Sigmoid colon (tissue), 7 donors: ENCODE results near the gene PCDHGA1. TPM values are rescaled to one million over a fixed set of nuclear protein-coding genes. Genes with fewer than 3 reads are reported as not detected.

Experiments used
- DNase-seq: peaks from one replicate; pipeline ENCODE4 v3.0.0-alpha.2; 2019
- H3K27ac ChIP-seq, 4 donors: fragments of 200-600 bp; sonication (generic); one replicate each; pipeline ENCODE4 v1.5.1; 2016 to 2019; ENCODE audit warnings: mild to moderate bottlenecking in 1 of 4
- H3K27me3 ChIP-seq, 3 donors: fragments of 200-600 bp; sonication (generic); one replicate each; pipeline ENCODE4 v1.5.1; 2019; ENCODE audit warnings: mild to moderate bottlenecking in 1 of 3
- H3K36me3 ChIP-seq, 4 donors: fragments of 200-600 bp; sonication (generic); one replicate each; pipeline ENCODE4 v1.5.1; 2016 to 2019
- H3K4me1 ChIP-seq, 4 donors: fragments of 200-600 bp; sonication (generic); one replicate each; pipeline ENCODE4 v1.5.1; 2017 to 2019
- H3K4me3 ChIP-seq, 4 donors: fragments of 200-600 bp; sonication (generic); one replicate each; pipeline ENCODE4 v1.5.1; 2017 to 2019; ENCODE audit warnings: mild to moderate bottlenecking in 2 of 4, moderate library complexity in 1 of 4
- H3K9me3 ChIP-seq, 4 donors: fragments of 200-600 bp in 3 of 4; sonication (generic) in 3 of 4; one replicate each; pipeline versions ENCODE4 v1.5.1 to v1.6.1; 2013 to 2019
- CTCF ChIP-seq, 4 experiments: fragments of 450-650 bp in 3 of 4; fragments of 200-600 bp in 1 of 4; IDR thresholded peaks; one replicate each; pipeline ENCODE4 v1.5.1; 2016 to 2019; ENCODE audit warnings: antibody characterized with exemption in 4 of 4, mild to moderate bottlenecking in 3 of 4, moderate library complexity in 2 of 4
- EP300 ChIP-seq, 4 donors: sonication (generic); formaldehyde crosslinking; IDR thresholded peaks; one replicate each; pipeline ENCODE4 v1.6.1; 2017; ENCODE audit warnings: antibody characterized with exemption in 4 of 4
- POLR2A ChIP-seq, 2 donors: fragments of 450-650 bp; IDR thresholded peaks; one replicate each; pipeline ENCODE4 v1.6.1; 2016; ENCODE audit warnings: antibody characterized with exemption in 2 of 2, mild to moderate bottlenecking in 2 of 2, moderate library complexity in 2 of 2
- POLR2AphosphoS5 ChIP-seq, 4 donors: sonication (generic); formaldehyde crosslinking; IDR thresholded peaks; one replicate each; pipeline ENCODE4 v1.6.1; 2017; ENCODE audit warnings: antibody characterized with exemption in 4 of 4
- WGBS, 2 donors: extraction: QIAGEN DNeasy Blood & Tissue Kit; methylation state at CpG; one replicate each; pipeline ENCODE4 v1.1.7; 2013; 5-methylcytosine and 5-hydroxymethylcytosine counted together
- intact Hi-C: fragments of 100-400 bp; cut with DNase I; formaldehyde crosslinking; loops from one replicate; pipeline ENCODE4 v1.15.1; 2023
- polyA plus RNA-seq, 3 donors: library from polyadenylated mRNA; stranded (reverse); fragments of 200-250 nt; gene quantifications; one replicate each; pipeline ENCODE4 v1.2.3, GENCODE V29; 2013
- total RNA-seq, 4 donors: library from RNA; depleted of rRNA; stranded (reverse); fragments of >200 nt; gene quantifications; one replicate each; pipeline ENCODE4 v1.1.0, GENCODE V29; 2016
- donor health status: healthy with polysubstance abuse.
- donor health status: Bipolar disorder and iron deficiency.
- donor health status: healthy.

The PCDHGA1 gene
- total and polyA plus RNA-seq, 7 donors = 0.26 to 1.4 (median 1.1) TPM; not detected in 2

GRCh38 chr5:141419074-141419880 is 89.0 kb downstream of the PCDHGA1 start:
- no peaks in the 10 kb centered on the region for H3K36me3 ChIP-seq
- no peak overlapping the region for H3K27ac ChIP-seq
- 37 to 71% methylated on average over 74 of the region's 74 CpGs for WGBS, 2 donors
- peaks cover 58 to 90% (median 81%) of the 10 kb centered on the region in 4 donors for H3K9me3 ChIP-seq
- no peak for DNase-seq
- H3K4me1 ChIP-seq = peaks cover 0 to 4% (median 2%) of the 10 kb centered on the region in 4 donors
- intact Hi-C loops = loop anchor here (5.0 kb wide), 2 partner anchors 58 to 138 kb away; partner anchors contain the start of gene PCDHGC3
- TF ChIP-seq POLR2AphosphoS5 (IDR thresholded peaks at IDR 0.05) (no peak), CTCF (IDR thresholded peaks at IDR 0.05) (no peak), EP300 (IDR thresholded peaks at IDR 0.05) (no peak), POLR2A (IDR thresholded peaks at IDR 0.05) (no peak)
- no peak overlapping the region for H3K4me3 ChIP-seq
- no peaks in the 10 kb centered on the region for H3K27me3 ChIP-seq

GRCh38 chr5:141420855-141421488 is 90.7 kb downstream of the PCDHGA1 start, which contains the start of gene PCDHGA11:
Gene PCDHGA11 (plus strand): TSS chr5:141421051. CDS start chr5:141421228, 177 bp downstream.
- no peaks in the 10 kb centered on the region for H3K27me3 ChIP-seq
- WGBS, 2 donors = 10 to 44% methylated on average over 42 of the region's 42 CpGs
- peaks cover 52 to 91% (median 75%) of the 10 kb centered on the region in 4 donors for H3K9me3 ChIP-seq
- DNase-seq = no peak
- peak within 1 kb of the TSS in 3 of 4 donors; percentile 18 to 34 (median 26) for H3K4me3 ChIP-seq
- H3K4me1 ChIP-seq = peaks cover 0 to 4% (median 2%) of the 10 kb centered on the region in 4 donors
- no peak within 1 kb of the TSS for H3K27ac ChIP-seq
- H3K36me3 ChIP-seq = peaks cover 0 to under 1% (median 0%) of the 10 kb centered on the region in 4 donors
- intact Hi-C loops = no loop called here
- TF ChIP-seq POLR2AphosphoS5 (IDR thresholded peaks at IDR 0.05) (no peak), EP300 (IDR thresholded peaks at IDR 0.05) (no peak), CTCF (IDR thresholded peaks at IDR 0.05) (no peak), POLR2A (IDR thresholded peaks at IDR 0.05) (no peak)

- 12 to 29% methylated on average over 13 of the region's 13 CpGs for WGBS, 2 donors
- peak overlapping the region in 3 of 4 donors; percentile 18 to 34 (median 26) for H3K4me3 ChIP-seq
- TF ChIP-seq POLR2A (IDR thresholded peaks at IDR 0.05) (no peak), CTCF (IDR thresholded peaks at IDR 0.05) (no peak)
- H3K27ac ChIP-seq = no peak overlapping the region
- no peaks in the 10 kb centered on the region for H3K27me3 ChIP-seq
- peaks cover 0 to 4% (median 2%) of the 10 kb centered on the region in 4 donors for H3K4me1 ChIP-seq
- intact Hi-C loops = no loop called here
- peaks cover 55 to 91% (median 75%) of the 10 kb centered on the region in 4 donors for H3K9me3 ChIP-seq
- DNase-seq = no peak
- H3K36me3 ChIP-seq = peaks cover 0 to 6% (median 0%) of the 10 kb centered on the region in 4 donors
Observed at GRCh38 chr5:141421489-141421855, 91.2 kb downstream of the PCDHGA1 start.

- Histone ChIP-seq H3K9me3 (peaks cover 65 to 98% (median 82%) of the 10 kb centered on the region in 4 donors), H3K27ac (no peak overlapping the region), H3K36me3 (peaks cover 0 to 8% (median 0%) of the 10 kb centered on the region in 4 donors), H3K27me3 (no peaks in the 10 kb centered on the region), H3K4me3 (no peak overlapping the region), H3K4me1 (peaks cover 0 to 4% (median 2%) of the 10 kb centered on the region in 4 donors)
- intact Hi-C loops = no loop called here
- TF ChIP-seq POLR2A (IDR thresholded peaks at IDR 0.05) (no peak), EP300 (IDR thresholded peaks at IDR 0.05) (no peak), POLR2AphosphoS5 (IDR thresholded peaks at IDR 0.05) (no peak), CTCF (IDR thresholded peaks at IDR 0.05) (no peak)
- no peak for DNase-seq
- WGBS, 2 donors = 28 to 54% methylated on average over 42 of the region's 42 CpGs
Observed at GRCh38 chr5:141422742-141423291, 92.5 kb downstream of the PCDHGA1 start.
